GM21786 (cell line): ENCODE results near the gene MSI1.

Experiments
- ATAC-seq: cut with Tn5 transposase; IDR thresholded peaks from one replicate; pipeline ENCODE4 v1.9.1; 2021; ENCODE audit not compliant: unreplicated experiment

The MSI1 gene

GRCh38 chr12:120368789-120369602 lies at the start of gene MSI1:
Gene MSI1 (minus strand): TSS chr12:120369164. CDS start chr12:120369091, 73 bp downstream.
- ATAC-seq: no peak

- no peak for ATAC-seq
Observed at GRCh38 chr12:120417917-120418580, 49.1 kb upstream of the MSI1 start.

DNA sequence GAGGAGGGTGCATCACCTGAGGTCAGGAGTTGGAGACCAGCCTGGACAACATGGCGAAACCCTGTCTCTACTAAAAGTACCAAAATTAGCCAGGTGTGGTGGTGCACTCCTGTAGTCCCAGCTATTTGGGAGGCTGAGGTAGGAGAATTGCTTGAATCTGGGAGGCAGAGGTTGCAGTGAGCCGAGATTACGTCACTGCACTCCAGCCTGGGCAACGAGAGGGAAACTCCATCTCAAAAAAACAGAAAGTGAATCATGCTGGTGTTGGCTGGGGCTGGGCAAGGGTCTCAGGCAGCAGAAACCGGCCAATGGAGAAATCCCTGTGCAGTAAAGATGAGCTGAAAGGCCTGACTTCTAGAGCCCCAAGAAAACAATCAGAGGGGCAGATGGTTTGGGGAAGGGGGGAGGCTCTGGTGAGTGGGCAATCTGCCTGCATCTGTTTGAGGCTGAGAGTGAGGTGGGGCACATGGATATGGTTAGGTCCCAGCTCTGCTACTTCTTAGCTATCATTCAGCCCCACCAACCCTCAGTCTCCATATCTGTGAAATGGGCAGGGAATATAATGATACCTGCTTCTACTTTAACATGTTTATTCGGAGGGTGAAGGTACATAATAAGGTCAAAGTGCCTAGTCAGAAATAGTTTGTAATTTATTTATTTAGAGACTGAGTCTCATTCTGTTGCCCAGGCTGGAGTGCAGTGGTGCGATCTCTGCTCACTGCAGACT lies 47.7 kb upstream of the MSI1 start:
- ATAC-seq: no peak

DNA sequence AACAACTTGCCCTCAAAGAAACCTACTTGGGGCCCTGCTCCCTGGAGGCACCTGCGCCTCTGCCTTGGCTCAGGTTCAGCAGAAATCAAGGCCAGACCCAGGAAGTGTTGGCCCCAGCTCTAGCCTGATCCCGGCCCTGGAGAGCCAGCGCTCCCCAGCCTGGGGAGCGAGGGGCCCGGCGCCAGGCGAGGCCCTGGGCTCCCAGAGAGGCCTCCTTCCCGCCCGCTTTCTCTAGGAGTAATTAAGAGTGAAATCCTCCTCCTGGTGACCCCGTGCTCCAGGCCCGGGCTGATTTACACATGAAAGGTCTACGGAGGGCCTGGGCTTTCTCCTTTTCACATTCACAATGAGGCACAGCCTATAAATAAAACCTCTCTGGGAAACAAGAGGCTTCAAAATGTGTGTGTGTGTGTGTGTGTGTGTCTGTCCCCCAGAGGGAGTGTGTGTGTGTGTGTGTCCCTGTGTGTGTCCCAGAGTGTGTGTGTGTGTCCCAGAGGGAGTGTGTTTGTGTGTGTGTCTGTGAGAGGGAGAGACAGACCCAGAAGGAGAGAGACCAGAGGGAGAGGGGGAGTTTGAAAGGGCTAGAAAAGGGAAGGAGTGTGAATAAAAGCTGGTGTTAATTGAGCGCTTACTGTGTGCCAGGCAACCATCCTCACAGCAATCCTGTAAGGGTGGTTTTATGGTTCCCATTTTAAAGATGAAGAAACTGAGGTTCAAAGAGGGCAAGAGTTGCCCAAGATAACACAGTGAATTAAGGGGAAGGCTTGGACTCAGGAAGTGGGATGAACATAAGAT lies 45.1 kb upstream of the MSI1 start:
- ATAC-seq: no peak

DNA sequence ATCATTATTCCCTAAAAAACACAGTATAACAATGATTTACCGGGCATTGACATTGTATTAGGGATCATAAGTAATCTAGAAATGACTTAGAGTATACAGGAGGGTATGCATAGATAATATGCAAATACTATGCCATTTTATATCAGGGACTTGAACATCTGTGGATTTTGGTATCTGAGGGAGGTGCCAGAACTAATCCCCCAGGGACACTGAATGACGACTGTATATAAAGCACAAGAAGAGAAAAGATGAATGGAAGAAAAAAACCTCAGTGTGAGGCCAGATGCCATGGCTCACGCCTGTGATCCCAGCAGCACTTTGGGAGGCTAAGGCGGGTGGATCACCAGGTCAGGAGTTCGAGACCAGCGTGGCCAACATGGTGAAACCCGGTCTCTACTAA lies 43.5 kb upstream of the MSI1 start:
- no peak for ATAC-seq

- ATAC-seq: no peak
Observed at GRCh38 chr12:120408771-120409170, 39.8 kb upstream of the MSI1 start.

GRCh38 chr12:120406553-120406952 lies 37.6 kb upstream of the MSI1 start:
- ATAC-seq: no peak

GRCh38 chr12:120406069-120406468 lies 37.1 kb upstream of the MSI1 start:
- no peak for ATAC-seq

- no peak for ATAC-seq
Observed at GRCh38 chr12:120404271-120404670, 35.3 kb upstream of the MSI1 start.

- no peak for ATAC-seq
Observed at GRCh38 chr12:120403869-120404268, 34.9 kb upstream of the MSI1 start.

- no peak for ATAC-seq
Observed at GRCh38 chr12:120402217-120402616, 33.3 kb upstream of the MSI1 start.

- no peak for ATAC-seq
Observed at GRCh38 chr12:120399531-120399930, 30.6 kb upstream of the MSI1 start.

GRCh38 chr12:120397824-120398540 lies 29.0 kb upstream of the MSI1 start:
- ATAC-seq: no peak

DNA sequence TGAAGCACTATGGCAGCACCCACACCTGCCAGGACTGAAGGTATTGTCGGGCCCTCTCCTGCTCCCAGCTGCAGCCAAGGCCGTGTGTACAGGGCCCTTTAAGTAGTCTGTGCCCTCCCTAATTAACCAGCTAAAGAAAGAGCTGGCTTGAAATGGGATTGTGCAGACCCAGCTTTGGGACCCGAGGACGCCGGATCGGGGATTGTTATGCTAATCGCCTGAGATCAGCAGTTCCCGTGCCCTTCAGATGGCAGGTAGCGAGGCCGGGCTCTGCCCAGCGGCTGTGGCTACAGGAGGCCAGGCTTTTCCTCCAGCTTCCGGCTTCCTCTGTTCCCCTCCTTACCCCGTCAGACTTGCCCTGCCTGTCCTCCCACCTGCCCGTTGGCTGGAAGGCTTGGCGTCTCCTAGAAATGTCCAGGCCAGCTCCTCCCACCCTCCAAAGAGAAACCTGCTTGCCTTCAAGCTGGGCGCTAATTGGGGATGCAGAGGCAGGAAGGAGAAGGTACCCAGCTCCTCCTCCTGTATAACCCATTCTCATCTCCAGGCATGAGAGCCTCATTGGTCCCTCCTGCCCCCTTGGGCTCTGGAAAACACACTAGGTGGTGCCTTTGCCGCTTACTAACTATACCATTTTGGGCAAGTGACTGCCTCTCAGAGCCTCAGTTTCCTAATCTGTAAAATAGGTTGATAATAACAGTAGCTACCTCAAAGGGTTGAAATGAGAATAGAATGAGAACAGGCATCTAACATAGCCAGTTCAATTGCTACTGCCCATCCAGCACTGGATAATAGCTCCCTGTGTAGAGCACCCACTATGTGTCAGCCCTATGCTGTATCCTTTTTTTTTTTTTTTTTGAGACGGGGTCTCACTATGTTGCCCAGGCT lies 25.8 kb upstream of the MSI1 start:
- ATAC-seq: no peak

DNA sequence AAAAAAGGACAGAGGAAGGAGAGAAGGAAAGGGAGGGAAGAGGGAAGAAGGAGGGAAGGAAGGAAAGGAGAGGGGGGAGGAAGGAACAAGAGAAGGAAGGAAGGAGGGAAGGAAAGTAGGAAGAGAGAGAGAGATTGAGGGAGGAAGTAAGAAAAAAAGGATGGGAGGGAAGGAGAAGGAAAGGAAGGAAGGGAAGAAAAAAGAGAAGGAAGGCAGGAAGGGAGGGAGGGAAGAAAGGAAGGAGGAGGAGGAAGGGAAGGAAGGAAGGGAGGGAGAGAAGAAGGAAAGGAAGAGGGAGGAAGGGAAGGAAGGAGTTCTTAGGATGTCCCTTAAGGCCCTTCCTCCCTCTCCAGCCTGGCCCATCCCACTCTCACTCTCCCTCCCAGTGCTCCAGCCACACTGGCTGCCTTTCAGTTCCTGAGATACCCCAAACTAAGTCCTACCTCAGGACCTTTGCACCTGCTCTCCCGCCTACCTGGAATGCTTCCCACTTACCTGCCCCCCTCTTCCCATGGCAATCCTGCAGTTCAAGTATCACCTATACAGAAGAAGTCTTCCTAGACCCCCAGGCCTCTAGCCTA lies 21.7 kb upstream of the MSI1 start:
- no peak for ATAC-seq

GRCh38 chr12:120388691-120389481 lies 19.9 kb upstream of the MSI1 start:
- no peak for ATAC-seq

DNA sequence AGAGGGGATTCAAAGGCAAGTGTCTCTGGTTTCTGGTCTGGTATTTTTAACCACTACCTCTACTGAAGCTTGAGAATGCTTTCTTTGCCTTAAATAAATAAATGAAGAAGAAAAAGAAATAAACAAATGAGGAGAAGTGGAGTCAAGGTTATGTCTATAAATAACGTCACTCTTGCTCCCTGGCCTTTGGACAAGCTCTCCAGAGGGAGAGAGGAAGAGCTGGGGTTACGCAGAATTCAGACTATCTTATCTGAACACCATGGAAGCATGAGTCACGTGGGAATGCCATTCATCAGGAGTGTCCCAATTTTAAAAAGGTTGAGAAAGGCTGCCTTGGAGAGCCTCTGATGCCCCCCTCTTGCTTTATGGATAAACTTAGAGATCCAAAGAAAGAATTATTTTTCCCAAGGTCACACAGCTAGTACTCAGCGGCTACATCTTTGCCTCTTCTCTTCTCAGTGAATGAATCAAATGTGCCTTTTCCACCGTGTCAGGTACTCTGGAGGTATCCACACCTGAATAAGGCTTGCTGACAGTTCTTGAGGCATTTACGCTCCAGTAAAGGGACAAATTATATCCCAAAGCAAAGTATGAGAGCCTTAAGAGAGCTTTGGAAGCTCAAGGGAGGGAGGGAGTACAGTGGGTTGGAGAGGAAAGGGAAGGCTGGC lies 12.9 kb upstream of the MSI1 start:
- ATAC-seq: no peak

- ATAC-seq: no peak
Observed at GRCh38 chr12:120378036-120378435, 9.1 kb upstream of the MSI1 start.
